Suprapubic skin (tissue), 4 donors: ENCODE measurements around the gene MAGT1.

ENCODE experiments used
- CTCF ChIP-seq, 2 donors: fragments of 200-600 bp in 1 of 2; fragments of 450-650 bp in 1 of 2; sonication (generic) in 1 of 2; IDR thresholded peaks; one replicate each; pipeline ENCODE4 v1.5.1; 2016 to 2019; ENCODE audit warnings: antibody characterized with exemption in 2 of 2, mild to moderate bottlenecking in 1 of 2, moderate library complexity in 1 of 2
- EP300 ChIP-seq: sonication (generic); formaldehyde crosslinking; IDR thresholded peaks from one replicate; pipeline ENCODE4 v1.6.1; 2017; ENCODE audit warnings: antibody characterized with exemption
- POLR2A ChIP-seq, 2 donors: fragments of 450-650 bp; IDR thresholded peaks; one replicate each; pipeline ENCODE4 v1.6.1; 2017; ENCODE audit warnings: antibody characterized with exemption in 2 of 2, mild to moderate bottlenecking in 2 of 2, moderate library complexity in 2 of 2
- POLR2AphosphoS5 ChIP-seq, 3 donors: sonication (generic); formaldehyde crosslinking; IDR thresholded peaks; one replicate each; pipeline ENCODE4 v1.6.1; 2017; ENCODE audit warnings: antibody characterized with exemption in 3 of 3

DNA sequence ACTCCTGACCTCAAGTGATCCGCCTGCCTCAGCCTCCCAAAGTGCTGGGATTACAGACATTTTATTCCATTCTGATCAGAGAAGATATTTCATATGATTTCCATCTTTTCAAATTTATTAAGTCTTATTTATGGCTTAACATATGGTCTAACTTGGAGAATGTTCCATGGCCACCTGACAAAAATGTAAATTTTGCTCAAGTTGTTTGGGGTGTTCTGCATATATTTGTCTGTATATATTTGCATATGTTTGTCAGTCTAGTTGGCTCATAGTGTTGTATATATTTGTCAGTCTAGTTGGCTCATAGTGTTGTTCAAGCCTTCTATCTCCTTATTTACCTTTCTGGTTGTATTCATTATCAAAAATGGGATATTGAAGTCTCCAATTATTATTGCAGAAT is 93.0 kb downstream of the MAGT1 start:
- TF ChIP-seq POLR2AphosphoS5 (IDR thresholded peaks at IDR 0.05) = no peak
- TF ChIP-seq CTCF (IDR thresholded peaks at IDR 0.05) = no peak
- no peak for TF ChIP-seq POLR2A (IDR thresholded peaks at IDR 0.05)
- no peak for TF ChIP-seq EP300
